NCI-H1092 treated with DMSO at 0.1 percent for 48 hours (cell line): ENCODE data around the gene UVRAG.
"Not testable (repeated sequence)": the region's sequence is repeated elsewhere in the genome, so short reads cannot be mapped to it uniquely, and the experiment has no call there.

Source experiments
- DNase-seq: peaks from one replicate; lab custom pipeline; 2025; lab: John Stamatoyannopoulos, UW

UVRAG gene

GRCh38 chr11:75924966-75925784, 110.2 kb downstream of the UVRAG start:
- no peak for DNase-seq

DNA sequence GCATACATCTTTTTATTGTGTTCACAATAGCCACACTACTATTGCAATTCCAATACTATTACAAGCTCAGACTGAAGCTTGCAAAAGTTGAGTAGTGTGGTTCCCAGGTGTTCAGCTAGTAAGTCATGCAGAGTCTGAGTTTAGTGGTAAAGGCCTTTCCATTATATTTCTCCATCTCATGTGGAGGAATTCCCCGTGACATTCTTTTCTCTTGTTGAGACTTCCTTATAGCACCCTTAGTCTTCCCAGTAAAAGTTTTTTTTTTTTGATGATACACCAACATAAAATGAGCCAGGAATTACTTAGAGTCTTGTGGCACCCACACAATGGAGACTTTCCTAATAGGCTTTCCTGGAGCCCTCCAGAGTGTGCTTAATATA, 110.8 kb downstream of the UVRAG start:
- no peak for DNase-seq

DNA sequence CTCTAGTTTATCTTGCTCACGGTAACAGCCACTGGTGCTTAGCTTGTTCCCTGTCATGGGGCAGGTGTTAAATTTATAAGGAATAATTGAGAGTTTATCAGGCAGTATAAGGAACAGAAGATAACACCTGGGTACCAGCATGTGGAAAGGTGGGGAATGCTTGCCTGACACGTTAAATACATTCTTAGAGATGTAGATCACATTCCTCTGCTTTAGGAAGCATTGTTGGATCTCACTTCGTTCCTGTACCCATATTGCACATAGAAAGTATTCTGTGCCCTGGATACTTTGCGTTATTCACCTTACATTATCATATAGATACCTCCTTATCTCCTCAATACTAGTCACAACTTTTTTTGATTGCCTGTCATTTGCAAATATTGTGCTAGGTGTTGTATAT, 114.7 kb downstream of the UVRAG start:
- DNase-seq: no peak

GRCh38 chr11:75930534-75930933, 115.5 kb downstream of the UVRAG start:
- DNase-seq: no peak

DNA sequence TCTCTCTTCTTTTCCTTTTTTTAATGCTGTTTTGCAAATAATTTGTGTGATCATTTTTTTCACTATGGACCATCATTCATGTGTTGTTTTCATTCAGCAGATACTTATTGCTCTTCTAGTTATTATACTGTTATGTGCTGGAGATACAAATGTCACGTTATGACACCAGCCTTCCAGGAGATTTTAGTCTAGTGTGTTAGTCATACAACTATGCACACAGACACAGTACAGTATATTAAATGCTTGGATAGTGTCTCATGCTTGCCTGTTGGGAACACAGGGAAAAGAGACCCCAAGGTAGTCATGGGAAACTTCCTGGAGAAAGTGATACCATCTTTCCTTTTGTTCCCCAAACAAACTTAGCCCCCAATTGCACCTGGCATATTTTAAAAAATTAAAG, 116.1 kb downstream of the UVRAG start:
- DNase-seq: no peak

DNA sequence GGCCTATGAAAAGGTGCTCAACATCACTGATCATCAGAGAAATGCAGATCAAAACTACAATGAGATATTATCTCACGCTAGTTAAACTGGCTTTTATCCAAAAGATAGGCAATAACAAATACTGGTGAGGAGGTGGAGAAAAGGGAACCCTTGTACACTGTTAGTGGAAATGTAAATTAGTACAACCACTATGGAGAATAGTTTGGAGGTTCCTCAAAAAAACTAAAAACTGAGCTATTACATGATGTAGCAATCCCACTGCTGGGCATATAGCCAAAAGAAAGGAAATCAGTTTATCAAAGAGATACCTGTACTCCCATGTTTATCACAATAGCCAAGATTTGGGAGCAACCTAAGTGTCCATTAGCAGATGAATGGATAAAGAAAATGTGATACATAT, 118.7 kb downstream of the UVRAG start:
- not testable (repeated sequence) for DNase-seq

GRCh38 chr11:75934851-75935250, 119.8 kb downstream of the UVRAG start:
- no peak for DNase-seq

DNA sequence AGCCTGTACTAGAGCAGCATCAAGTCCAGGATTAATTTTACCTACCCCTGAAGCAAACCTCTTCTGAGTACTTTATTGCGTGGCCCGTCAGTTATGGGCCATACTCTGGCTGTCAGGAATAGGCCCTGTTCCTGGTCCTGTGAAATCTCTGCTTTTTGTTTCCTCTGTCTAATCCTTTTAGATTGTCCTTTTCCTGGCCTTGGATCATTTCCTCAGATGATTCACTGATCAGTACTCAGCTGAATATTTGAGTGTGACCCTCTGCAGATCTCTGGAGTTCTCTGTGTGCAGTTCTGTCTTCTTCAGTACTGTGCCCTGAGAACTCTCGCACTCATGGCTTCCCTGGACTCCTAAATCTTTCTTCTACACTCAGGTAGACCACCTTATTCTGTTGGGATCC, 123.5 kb downstream of the UVRAG start:
- DNase-seq: no peak

DNA sequence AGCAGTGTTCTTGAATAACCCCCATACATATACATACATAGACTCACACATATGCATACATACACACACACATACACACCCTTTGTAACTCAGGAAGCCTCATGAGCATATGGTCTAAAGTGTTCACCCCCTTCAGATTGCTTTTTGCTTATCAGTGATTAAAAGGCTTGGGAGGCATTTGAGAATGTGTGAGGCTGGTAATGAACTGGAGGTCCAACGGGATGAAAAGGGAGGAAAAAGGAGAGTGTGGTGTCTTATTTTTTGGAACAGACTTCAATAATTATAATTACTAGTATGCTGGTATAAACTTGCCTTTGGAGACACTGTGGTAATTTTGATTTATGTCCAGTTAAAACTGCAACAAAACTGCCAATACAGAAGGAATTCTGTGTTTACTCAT, 124.5 kb downstream of the UVRAG start:
- no peak for DNase-seq

DNA sequence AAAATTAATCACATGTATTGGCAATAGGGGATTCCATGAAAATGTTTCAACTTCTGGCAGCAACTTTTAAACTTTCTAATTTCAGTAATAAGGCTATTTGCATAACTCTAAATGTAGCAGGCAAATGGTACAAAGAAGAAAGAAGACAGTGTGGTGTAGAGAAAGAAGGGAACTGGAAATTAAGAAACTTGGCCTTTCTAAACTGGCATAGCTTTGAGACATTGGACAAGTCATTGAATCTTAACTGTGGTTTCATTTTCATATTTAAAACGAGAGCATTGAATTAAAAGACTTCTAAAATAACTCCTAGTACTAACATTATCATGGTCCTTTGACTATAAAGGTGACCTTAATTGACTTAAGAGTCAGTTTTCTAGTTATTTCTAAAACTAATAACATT, 125.0 kb downstream of the UVRAG start:
- DNase-seq: no peak

- no peak for DNase-seq
Measured at GRCh38 chr11:75940911-75941310, 125.9 kb downstream of the UVRAG start.

DNA sequence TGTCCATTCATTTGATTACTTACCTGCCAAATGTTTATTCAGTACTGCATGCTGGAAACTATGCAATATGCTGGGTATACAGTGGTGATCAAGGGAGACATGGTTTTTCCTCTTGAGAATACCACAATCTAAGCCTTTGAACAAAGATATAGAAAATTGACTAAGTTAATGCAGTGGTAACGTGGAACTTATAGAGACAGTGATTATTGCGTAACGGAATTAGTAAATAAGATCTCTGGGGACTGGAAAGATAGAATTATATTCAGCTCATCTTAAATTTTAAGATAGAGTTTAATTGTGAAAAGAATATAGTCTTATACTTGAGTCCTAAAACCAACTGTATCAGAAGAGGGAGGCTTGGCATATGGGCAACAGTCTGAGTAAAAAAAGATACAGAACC, 129.5 kb downstream of the UVRAG start:
- DNase-seq: no peak

DNA sequence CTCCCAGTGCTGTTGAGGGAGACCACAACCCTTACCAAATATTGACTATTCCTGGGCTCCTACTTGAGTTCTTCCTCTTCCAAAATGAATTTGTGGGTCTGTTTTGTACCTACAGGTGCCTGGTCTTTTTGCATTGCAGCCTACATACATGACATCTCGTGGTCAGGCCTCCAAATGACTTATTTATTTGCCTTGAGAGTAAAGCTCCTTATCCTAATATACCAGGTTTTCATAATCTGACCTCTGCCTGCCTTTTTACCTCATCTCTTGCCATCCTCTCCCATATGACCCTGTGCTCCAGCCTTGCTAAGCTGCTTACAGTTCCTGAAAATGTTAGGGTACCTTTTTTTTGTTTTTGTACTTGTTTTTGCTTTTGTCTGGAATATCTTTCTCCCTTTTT, 130.4 kb downstream of the UVRAG start:
- DNase-seq: no peak

DNA sequence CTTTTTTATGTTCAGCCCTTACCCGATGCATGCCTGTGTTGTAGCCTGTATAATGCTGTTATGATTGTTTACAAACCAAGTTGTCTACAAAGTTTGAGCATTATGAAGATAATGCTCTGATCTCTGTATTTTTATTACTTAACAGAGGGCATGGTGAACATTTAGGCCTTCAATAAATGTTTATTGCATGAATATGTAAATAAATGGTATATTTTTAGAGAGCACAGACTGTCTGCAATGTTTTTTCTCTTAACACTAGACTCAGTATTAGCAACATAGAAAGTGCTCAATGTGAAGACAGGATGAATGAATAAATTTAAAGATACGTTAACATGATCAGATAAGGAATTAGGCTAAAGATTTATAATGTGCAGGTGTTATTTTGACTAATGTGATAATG, 130.9 kb downstream of the UVRAG start:
- DNase-seq: peak; percentile 32

DNA sequence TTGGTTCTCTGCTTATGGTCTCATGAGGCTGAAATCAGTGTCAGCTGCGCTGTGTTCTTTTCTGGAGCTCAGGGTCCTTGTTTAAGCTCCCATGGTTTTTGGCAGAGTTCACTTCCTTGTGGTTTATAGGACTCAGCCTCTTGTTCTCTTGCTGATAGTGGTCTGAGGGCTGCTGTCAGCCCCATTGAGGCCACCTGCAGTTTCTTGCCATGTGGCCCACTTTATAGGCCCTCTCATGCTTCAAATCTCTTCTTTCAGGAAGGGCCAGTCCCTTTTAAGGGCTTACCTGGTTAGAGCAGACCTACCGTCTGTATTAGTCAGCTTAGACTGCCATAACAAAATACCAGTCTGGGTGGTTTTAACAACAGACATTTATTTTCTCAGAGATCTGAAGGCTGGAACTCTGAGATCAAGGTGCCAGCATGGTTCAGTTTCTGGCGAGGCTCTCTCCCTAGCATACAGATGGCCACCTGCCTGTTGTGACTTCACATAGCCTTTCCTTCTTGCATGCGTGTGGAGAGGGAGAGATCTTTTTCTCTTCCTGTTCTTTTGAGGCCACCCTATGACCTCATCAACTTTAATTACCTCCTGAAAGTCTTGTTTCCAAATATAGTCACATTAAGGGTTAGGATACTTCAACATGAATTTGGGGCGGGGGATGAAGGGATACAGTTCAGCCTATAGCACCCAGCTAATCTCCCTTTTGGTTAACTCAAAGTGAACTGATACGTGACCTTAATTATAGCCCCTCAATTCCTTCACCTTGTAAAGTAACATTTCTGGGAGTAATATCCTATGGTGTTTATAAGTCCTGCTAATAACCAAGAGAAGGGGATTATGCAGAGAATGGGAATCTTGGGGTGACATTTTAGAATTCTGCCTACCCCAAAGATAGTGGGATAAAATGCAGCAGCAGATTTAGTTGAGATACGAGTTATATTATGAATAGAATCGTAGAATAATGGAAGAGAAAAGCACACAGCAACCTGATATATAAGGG, 131.8 kb downstream of the UVRAG start:
- peak; percentile 87 for DNase-seq

DNA sequence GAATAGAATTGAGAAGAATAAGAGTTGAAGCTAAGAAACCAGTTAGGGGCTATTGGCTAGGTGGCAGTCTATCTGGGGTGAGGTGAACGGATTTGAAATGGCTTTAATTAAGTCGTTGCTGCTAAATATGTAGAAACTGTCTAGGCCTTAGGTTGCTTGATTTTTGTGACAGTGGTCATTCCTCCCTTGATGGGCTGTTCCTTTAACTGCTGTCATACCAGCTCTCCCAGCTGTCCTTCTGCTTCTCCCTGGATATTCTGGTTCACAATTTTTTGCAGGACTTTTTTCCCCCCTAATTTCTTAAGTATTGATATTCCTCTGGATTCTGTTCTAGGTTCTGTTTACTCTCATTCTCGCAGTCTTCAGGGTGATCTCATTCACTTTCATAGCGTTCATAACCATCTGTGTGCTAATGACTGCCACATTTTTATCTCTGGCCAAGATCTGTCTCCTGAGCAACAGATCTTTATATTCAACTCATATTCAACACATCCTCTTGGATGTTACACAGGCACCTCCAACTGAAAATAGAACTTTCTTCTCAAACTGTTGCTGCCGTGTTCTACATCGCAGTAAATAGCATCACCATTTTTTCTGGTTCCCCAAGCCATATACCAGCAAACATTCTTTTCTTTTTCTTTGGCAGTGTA, 134.1 kb downstream of the UVRAG start:
- peak; percentile 35 for DNase-seq

- DNase-seq: no peak
Measured at GRCh38 chr11:75950141-75950540, 135.1 kb downstream of the UVRAG start.

DNA sequence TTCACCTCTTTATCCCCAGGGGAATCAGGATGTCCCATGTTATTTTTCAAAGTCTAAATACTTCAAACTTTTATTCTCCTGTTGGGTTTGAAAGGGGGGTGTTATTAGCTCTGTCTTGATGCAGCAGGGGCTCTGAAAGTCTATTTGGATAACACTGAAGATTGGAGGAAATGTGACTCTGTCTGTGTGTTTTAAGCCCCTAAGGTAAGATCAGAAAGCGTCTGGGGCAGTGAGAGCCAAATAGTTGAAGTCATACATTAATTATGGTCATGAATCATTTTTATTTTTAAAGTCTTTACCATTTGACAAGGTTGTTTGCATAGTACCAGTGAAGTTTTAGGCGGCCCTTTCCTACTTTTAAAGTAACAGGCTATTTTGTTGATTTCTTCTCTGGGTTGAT, 139.0 kb downstream of the UVRAG start:
- no peak for DNase-seq

DNA sequence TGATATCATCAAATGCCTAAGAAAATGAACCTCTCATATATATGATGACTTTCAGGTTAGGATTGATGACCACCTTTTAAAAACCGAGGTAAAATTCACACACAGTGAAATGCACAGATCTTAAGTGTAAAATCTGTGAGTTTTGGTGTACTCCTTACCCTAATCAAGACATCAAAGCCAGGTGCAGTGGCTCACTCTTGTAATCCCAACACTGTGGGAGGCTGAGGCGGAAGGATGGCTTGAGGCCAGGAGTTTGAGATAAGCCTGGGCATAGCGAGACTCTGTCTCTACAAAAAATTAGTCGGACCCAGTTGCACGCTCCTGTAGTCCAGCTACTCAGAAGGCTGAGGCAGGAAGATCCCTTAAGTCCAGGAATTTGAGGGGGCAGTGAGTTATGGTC, 140.4 kb downstream of the UVRAG start:
- no peak for DNase-seq

DNA sequence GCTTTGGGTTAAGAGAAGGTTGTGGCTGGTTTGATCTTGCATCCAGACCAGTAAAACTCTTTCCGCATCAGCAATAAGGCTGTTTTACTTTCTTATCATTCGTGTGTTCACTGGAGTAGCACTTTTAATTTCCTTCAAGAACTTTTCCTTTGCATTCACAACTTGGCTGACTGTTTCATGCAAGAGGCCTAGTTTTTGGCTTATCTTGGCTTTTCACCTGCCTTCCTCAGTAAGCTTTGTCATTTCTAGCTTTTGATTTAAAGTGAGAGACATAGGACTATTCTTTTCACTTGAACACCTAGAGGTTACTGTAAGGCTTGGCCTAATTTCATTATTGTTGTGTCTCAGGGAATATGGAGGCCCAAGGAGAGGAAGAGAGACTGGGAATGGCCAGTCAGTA, 144.5 kb downstream of the UVRAG start:
- no peak for DNase-seq

- no peak for DNase-seq
Measured at GRCh38 chr11:75964071-75964470, 149.1 kb downstream of the UVRAG start.

GRCh38 chr11:75966537-75967287, 151.7 kb downstream of the UVRAG start:
- no peak for DNase-seq
